Erythroblast (primary cell): ENCODE results near the gene CCDC63.

Experiments used
- DNase-seq, 2 experiments: peaks; one replicate each; lab custom pipeline; 2025; lab: John Stamatoyannopoulos, UW
- GATA1 ChIP-seq: IDR thresholded peaks from 2 replicates; pipeline ENCODE4 v1.6.1; 2011; ENCODE audit warnings: low read depth, mild to moderate bottlenecking, control low read depth, low read length, moderate library complexity
- POLR2A ChIP-seq: IDR thresholded peaks from 2 replicates; pipeline ENCODE4 v1.6.1; 2011; ENCODE audit warnings: mild to moderate bottlenecking, low read length

CCDC63 gene

GRCh38 chr12:110930348-110931314 lies 83.8 kb downstream of the CCDC63 start:
- TF ChIP-seq GATA1 (no peak), POLR2A (no peak)
- DNase-seq, result no peak

- DNase-seq, result no peak
- TF ChIP-seq GATA1, result no peak
- no peak for TF ChIP-seq POLR2A
These were observed 84.5 kb downstream of the CCDC63 start for GRCh38 chr12:110931315-110931728.

GRCh38 chr12:110932046-110932445 lies 85.3 kb downstream of the CCDC63 start:
- no peak for TF ChIP-seq POLR2A
- no peak for TF ChIP-seq GATA1
- DNase-seq, result no peak

GRCh38 chr12:110933326-110933974 lies 86.7 kb downstream of the CCDC63 start:
- TF ChIP-seq POLR2A, result no peak
- no peak for TF ChIP-seq GATA1
- DNase-seq, result no peak

GRCh38 chr12:110934093-110934852 lies 87.5 kb downstream of the CCDC63 start:
- no peak for DNase-seq
- TF ChIP-seq GATA1, result no peak
- TF ChIP-seq POLR2A, result no peak

GRCh38 chr12:110935588-110935987 lies 88.8 kb downstream of the CCDC63 start:
- DNase-seq, result no peak
- TF ChIP-seq GATA1, result no peak
- no peak for TF ChIP-seq POLR2A

GRCh38 chr12:110936367-110937103 lies 89.7 kb downstream of the CCDC63 start:
- DNase-seq, result no peak
- TF ChIP-seq GATA1, result no peak
- TF ChIP-seq POLR2A, result no peak

GRCh38 chr12:110937104-110937641 lies 90.4 kb downstream of the CCDC63 start:
- peak; percentile 34 to 68 for DNase-seq
- TF ChIP-seq POLR2A, result no peak
- TF ChIP-seq GATA1, result no peak

- no peak for TF ChIP-seq POLR2A
- TF ChIP-seq GATA1, result no peak
- DNase-seq, result no peak
These were observed 93.5 kb downstream of the CCDC63 start for GRCh38 chr12:110940296-110940695.

GRCh38 chr12:110940933-110941332 lies 94.1 kb downstream of the CCDC63 start:
- DNase-seq, result no peak
- TF ChIP-seq GATA1 (no peak), POLR2A (no peak)

- no peak for TF ChIP-seq GATA1
- no peak for TF ChIP-seq POLR2A
- DNase-seq, result no peak
These were observed 94.6 kb downstream of the CCDC63 start for GRCh38 chr12:110941391-110941790.

GRCh38 chr12:110943373-110943772 lies 96.6 kb downstream of the CCDC63 start:
- DNase-seq, result no peak

More at GRCh38 chr12:110943373-110943772, 96.6 kb downstream of the CCDC63 start:
- TF ChIP-seq POLR2A (no peak), GATA1 (no peak)
